A549 (cell line): ENCODE data around the gene RMP24.

Experiments
- BHLHE40 ChIP-seq: IDR thresholded peaks from 2 replicates; pipeline ENCODE4 v1.6.1; 2012; ENCODE audit warnings: low read depth, low read length, inconsistent platforms
- TF ChIP-seq, protein P1 (sequence below): fragments of 450-650 bp; IDR thresholded peaks from 2 replicates; pipeline ENCODE4 v1.6.1; 2014; ENCODE audit warnings: antibody characterized with exemption

DNA sequence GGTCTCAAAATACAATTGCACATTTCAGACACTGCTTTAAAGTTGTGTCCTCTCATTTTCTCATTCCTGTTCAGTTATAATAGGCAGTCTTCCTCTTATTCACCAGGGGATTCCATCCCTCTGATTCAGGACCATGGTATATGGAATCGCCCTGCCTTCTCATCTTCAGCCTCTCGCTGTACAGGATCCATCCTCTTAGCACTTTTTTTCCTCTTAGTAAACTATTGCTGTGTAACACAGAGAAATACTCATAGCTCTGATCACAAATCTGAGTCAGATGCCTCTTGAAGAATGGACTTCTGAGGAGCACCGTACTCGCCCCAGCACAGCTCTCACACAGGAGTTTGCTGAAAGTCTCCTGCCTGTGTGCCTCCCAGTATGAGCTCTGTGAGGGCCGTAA, 11.3 kb downstream of the RMP24 start:
- TF ChIP-seq BHLHE40 = no peak
- TF ChIP-seq, protein P1, sequence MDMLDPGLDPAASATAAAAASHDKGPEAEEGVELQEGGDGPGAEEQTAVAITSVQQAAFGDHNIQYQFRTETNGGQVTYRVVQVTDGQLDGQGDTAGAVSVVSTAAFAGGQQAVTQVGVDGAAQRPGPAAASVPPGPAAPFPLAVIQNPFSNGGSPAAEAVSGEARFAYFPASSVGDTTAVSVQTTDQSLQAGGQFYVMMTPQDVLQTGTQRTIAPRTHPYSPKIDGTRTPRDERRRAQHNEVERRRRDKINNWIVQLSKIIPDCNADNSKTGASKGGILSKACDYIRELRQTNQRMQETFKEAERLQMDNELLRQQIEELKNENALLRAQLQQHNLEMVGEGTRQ = no peak
